Measurements from ENCODE around the gene SLIT3.
"Not testable (repeated sequence)": the region's sequence is repeated elsewhere in the genome, so short reads cannot be mapped to it uniquely, and the experiment has no call there.

Gene SLIT3

DNA sequence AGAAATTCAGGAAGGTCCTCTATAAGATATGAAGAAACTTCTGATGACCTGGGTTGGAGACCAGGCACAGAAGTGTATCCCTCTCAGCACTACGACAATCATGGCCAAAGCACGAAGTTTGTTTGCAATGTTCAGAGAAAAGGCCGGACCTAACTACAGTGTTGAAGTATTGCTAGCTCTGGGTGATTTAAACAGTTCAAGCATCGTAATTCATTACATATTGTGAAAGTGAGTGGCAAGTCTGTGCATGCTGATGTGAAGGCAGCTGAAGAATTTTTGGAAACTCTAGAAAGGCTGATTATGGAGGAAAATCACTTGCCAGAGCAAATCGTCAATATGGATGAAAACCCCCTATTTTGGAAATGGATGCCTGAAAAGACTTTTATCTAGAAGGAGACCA lies 654.6 kb downstream of the SLIT3 start:
- TF ChIP-seq, protein P1, sequence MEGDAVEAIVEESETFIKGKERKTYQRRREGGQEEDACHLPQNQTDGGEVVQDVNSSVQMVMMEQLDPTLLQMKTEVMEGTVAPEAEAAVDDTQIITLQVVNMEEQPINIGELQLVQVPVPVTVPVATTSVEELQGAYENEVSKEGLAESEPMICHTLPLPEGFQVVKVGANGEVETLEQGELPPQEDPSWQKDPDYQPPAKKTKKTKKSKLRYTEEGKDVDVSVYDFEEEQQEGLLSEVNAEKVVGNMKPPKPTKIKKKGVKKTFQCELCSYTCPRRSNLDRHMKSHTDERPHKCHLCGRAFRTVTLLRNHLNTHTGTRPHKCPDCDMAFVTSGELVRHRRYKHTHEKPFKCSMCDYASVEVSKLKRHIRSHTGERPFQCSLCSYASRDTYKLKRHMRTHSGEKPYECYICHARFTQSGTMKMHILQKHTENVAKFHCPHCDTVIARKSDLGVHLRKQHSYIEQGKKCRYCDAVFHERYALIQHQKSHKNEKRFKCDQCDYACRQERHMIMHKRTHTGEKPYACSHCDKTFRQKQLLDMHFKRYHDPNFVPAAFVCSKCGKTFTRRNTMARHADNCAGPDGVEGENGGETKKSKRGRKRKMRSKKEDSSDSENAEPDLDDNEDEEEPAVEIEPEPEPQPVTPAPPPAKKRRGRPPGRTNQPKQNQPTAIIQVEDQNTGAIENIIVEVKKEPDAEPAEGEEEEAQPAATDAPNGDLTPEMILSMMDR (IDR thresholded peaks at IDR 0.05; ENCODE audit: low read depth, low read length), result no peak

DNA sequence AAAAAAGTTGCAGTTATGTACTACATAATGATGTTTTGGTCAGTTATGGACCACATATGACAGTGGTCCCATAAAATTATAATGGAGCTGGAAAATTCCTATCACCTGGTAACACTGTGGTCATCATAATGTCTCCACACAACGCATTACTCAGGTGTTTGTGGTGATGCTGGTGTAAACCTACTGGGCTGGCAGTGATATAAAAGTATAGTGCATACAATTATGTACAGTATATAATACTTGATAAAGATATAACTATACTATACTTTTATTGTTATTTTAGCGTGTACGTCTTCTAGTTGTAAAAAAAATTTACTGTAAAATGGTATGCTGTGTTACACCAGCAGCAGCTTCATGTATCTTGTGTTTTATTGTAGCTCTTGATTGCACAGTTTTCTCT lies 655.7 kb downstream of the SLIT3 start:
- no peak overlapping the region for H3K4me3 ChIP-seq (ENCODE audit: low read depth, low read length)
- TF ChIP-seq, protein P1 (IDR thresholded peaks at IDR 0.05; ENCODE audit: low read depth, low read length), result no peak

More for the DNA sequence above, 654.6 kb downstream of the SLIT3 start:
- no peak overlapping the region for H3K4me3 ChIP-seq (ENCODE audit: low read depth, low read length)

DNA sequence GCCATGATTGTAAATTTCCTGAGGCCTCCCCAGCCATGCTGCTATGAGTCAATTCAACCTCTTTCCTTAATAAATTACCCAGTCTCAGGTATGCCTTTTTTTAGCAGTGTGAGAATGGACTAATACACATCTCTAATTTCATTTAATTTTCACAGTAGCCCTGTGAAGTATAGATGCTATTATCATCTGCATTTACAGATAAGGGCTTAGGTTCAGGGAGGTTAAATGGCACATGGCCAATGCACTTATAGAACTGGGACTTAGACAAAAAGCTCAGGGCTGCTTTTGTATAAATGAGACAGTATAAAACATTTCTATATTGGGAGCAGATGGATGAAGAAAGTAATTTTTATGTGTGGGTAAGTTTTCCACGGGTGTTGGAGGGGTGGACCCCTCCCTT lies 658.9 kb downstream of the SLIT3 start:
- TF ChIP-seq, protein P1 (IDR thresholded peaks at IDR 0.05; ENCODE audit: low read depth, low read length), result no peak
- H3K4me3 ChIP-seq (ENCODE audit: low read depth, low read length), result no peak overlapping the region

DNA sequence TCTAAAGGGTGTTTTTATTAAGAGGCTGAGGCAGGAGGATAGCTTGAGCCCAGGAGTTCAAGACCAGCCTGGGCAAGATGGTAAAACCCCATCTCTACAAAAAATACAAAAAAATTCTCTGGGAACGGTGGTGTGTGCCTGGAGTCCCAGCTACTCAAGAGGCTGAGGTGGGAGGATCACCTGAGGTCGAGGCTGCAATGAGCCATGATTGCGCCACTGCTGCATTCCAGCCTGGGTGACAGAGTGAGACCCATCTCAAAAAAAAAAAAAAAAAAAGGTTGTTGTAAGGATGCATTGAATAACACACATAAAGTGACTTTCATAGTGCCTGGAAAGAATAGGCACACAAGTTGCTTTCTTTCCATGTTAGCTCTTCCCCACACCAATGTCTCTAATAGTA lies 662.1 kb downstream of the SLIT3 start:
- H3K4me3 ChIP-seq (ENCODE audit: low read depth, low read length), result not testable (repeated sequence)

DNA sequence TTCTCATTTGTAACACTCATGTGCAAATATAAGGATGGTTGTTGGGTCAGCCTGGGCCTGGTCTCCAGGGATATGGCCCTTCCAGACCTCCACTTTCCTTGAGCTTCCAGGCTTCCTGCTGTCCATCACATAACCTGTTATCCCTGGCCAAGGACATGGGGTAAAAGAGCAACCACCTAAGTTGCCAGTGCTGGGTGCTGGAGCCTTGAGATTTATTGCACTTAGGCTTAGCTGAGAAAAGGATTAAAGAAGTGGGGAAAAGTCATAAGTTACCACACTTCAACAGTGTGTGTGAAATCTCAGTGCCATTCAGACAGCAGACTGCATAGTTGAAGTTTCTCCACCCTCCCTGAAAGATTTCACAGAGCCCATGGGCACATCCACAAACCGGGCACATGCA lies 663.1 kb downstream of the SLIT3 start:
- no peak overlapping the region for H3K4me3 ChIP-seq (ENCODE audit: low read depth, low read length)

DNA sequence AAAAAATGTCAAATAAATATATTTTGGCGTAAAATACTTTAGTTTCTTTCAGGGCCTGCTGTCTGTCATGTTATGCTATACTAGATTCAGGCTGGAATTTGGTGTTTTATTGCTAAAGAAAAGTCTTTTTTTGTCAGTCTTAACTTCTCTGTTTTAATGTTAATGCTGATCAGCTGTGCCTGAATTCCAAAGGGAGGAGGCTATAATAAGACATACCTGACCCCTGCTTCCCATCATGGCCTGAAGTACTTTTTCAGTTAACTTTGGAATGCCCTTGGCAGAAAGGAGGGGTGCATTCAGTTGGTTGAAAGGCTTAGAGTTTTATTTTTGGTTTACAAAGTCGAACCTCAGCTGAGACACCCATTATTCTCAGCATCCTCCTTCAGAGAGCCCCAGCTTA lies 663.7 kb downstream of the SLIT3 start:
- TF ChIP-seq, protein P1 (IDR thresholded peaks at IDR 0.05; ENCODE audit: low read depth, low read length), result no peak
- no peak overlapping the region for H3K4me3 ChIP-seq (ENCODE audit: low read depth, low read length)

More for the DNA sequence above, 663.1 kb downstream of the SLIT3 start:
- TF ChIP-seq, protein P1 (IDR thresholded peaks at IDR 0.05; ENCODE audit: low read depth, low read length), result no peak

DNA sequence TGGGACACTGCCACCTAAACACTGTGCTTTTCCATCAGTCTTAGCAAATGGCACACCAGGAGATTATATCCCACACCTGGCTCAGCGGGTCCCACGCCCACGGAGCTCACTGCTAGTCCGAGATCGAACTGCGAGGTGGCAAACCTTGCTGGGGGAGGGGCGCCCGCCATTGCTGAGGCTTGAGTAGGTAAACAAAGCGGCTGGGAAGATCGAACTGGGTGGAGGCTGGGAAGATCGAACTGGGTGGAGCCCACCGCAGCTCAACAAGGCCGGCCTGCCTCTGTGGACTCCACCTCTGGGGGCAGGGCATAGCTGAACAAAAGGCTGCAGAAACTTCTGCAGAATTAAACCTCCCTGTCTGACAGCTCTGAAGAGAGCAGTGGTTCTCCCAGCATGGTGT lies 670.0 kb downstream of the SLIT3 start:
- H3K4me3 ChIP-seq (ENCODE audit: low read depth, low read length), result not testable (repeated sequence)

DNA sequence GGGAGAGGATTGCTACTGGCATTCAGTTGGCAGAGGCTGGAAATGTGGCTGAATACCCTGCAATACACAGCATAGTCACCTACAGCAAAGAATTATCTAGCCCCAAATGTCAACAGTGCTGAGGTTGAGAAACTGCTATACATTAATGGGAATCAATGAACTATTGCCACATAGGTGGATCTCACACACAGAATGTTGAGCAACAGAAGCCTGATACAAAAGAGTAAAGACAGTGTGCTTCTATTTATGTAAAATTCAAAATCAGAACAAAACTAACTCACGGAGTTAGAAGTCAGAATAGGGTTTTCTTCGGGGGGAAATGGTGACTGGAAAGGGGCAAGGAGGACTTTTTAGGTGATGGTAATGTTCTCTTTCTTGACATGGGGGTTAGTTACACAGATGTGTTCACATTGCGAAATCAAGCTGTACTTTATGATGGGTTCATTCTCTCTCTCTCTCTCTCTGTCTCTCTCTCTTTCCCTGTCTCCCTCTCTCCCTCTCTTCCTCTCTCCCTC lies 676.0 kb downstream of the SLIT3 start:
- no peak overlapping the region for H3K4me3 ChIP-seq (ENCODE audit: low read depth, low read length)
- TF ChIP-seq, protein P1 (IDR thresholded peaks at IDR 0.05; ENCODE audit: low read depth, low read length), result no peak

All from WI38 (cell line).